Measurements from ENCODE around the gene FOXF1. TPM values are rescaled to one million over a fixed set of nuclear protein-coding genes. Genes with fewer than 3 reads are reported as not detected.

The FOXF1 gene
- total and polyA plus RNA-seq, 2 donors (not counting 1 experiment from before 2014, with no cell fraction given) = 14.0 to 31.5 TPM

DNA sequence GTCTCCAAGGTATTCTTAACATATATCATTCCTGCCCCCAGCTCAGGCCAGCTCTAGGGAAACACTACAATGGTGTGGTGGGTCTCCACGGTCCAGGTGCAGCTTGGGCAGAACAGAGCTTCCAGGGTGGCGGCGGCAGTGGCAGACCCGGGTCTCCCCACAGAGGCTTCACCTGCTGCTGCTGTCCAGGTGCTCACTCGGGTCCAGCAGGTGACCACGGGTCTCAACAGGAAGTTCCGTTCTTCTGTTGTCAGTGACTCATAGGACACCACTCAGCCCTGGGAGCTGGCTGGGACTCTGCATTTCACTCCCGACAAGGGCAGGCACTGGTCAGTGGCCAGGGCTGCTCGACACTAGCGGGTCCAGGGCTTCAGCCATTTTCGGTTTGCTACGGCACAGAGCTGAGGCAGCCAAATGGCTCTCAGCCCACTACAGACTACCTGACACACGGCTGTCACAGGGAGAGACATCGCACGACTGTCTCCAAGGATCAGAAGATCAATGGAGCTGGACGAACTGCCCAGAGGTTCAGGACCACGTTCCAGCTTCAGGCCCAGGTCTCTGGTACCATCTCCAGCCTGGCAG is 28.0 kb downstream of the FOXF1 start:
- Histone ChIP-seq H3K79me2 (ENCODE audit: control insufficient read depth, insufficient read depth, low read length) (no peaks in the 10 kb centered on the region), H3K9me3 (ENCODE audit: control insufficient read depth, insufficient read depth, low read depth, low read length) (no peaks in the 10 kb centered on the region), H2AFZ (ENCODE audit: low read length) (no peak overlapping the region), H3K4me3 (replicated peaks in 1 of 4; ENCODE audit: control extremely low read depth in 1 of 4, insufficient read depth in 1 of 4, low read depth in 3 of 4, low read length in 4 of 4) (no peak overlapping the region), H3K9ac (ENCODE audit: insufficient read depth, low read length) (no peak overlapping the region), H3K27me3 (ENCODE audit: control insufficient read depth, insufficient read depth, low read length) (no peaks in the 10 kb centered on the region), H3K27ac (ENCODE audit: insufficient read depth, low read length) (no peak overlapping the region), H4K20me1 (ENCODE audit: control insufficient read depth, extremely low read depth, insufficient read depth, low read length) (no peaks in the 10 kb centered on the region), H3K36me3 (ENCODE audit: control insufficient read depth, insufficient read depth, low read length) (peaks cover 24% of the 10 kb centered on the region), H3K4me1 (ENCODE audit: control insufficient read depth, extremely low read depth, insufficient read depth, low read length) (no peaks in the 10 kb centered on the region), H3K4me2 (ENCODE audit: extremely low read depth, insufficient read depth, low read length) (no peak overlapping the region)
- DNase-seq (ENCODE audit: low read depth in 2 of 2) = no peak
- TF ChIP-seq, protein P1, sequence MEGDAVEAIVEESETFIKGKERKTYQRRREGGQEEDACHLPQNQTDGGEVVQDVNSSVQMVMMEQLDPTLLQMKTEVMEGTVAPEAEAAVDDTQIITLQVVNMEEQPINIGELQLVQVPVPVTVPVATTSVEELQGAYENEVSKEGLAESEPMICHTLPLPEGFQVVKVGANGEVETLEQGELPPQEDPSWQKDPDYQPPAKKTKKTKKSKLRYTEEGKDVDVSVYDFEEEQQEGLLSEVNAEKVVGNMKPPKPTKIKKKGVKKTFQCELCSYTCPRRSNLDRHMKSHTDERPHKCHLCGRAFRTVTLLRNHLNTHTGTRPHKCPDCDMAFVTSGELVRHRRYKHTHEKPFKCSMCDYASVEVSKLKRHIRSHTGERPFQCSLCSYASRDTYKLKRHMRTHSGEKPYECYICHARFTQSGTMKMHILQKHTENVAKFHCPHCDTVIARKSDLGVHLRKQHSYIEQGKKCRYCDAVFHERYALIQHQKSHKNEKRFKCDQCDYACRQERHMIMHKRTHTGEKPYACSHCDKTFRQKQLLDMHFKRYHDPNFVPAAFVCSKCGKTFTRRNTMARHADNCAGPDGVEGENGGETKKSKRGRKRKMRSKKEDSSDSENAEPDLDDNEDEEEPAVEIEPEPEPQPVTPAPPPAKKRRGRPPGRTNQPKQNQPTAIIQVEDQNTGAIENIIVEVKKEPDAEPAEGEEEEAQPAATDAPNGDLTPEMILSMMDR (conservative IDR thresholded peaks at IDR 0.05 in 1 of 2, IDR thresholded peaks at IDR 0.05 in 1 of 2; ENCODE audit: low read depth in 1 of 2, low read length in 2 of 2) = no peak
- TF ChIP-seq EZH2 (IDR thresholded peaks at IDR 0.05; ENCODE audit: low read length, missing control alignments) = no peak

DNA sequence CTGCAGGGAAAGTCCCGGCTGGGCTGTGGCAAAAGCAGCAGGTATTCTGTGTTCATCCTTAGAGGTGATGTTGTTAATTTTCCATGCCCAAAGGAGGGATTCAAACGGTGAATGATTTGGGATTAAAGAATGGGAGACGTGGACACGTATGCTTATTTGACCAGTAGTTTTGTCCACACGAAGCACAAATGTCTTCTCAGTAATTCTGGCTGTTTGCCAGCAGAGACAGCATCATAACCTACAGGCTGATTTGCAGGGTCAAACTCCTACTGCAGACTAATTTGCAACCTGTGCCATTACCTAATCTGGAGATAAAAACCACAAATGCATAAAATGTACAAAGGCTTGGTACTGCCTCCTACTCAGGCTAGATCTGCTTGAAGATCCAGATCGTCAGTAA is 30.6 kb downstream of the FOXF1 start:
- Histone ChIP-seq H3K9ac (ENCODE audit: insufficient read depth, low read length) (no peak overlapping the region), H2AFZ (ENCODE audit: low read length) (no peak overlapping the region), H3K4me3 (replicated peaks in 1 of 4; ENCODE audit: control extremely low read depth in 1 of 4, insufficient read depth in 1 of 4, low read depth in 3 of 4, low read length in 4 of 4) (no peak overlapping the region), H3K79me2 (ENCODE audit: control insufficient read depth, insufficient read depth, low read length) (no peaks in the 10 kb centered on the region), H3K36me3 (ENCODE audit: control insufficient read depth, insufficient read depth, low read length) (peaks cover 24% of the 10 kb centered on the region), H3K4me2 (ENCODE audit: extremely low read depth, insufficient read depth, low read length) (no peak overlapping the region), H3K27ac (ENCODE audit: insufficient read depth, low read length) (no peak overlapping the region), H3K9me3 (ENCODE audit: control insufficient read depth, insufficient read depth, low read depth, low read length) (no peaks in the 10 kb centered on the region), H3K27me3 (ENCODE audit: control insufficient read depth, insufficient read depth, low read length) (no peaks in the 10 kb centered on the region), H4K20me1 (ENCODE audit: control insufficient read depth, extremely low read depth, insufficient read depth, low read length) (no peaks in the 10 kb centered on the region), H3K4me1 (ENCODE audit: control insufficient read depth, extremely low read depth, insufficient read depth, low read length) (no peaks in the 10 kb centered on the region)
- no peak for TF ChIP-seq EZH2 (IDR thresholded peaks at IDR 0.05; ENCODE audit: low read length, missing control alignments)
- TF ChIP-seq, protein P1 (conservative IDR thresholded peaks at IDR 0.05 in 1 of 2, IDR thresholded peaks at IDR 0.05 in 1 of 2; ENCODE audit: low read depth in 1 of 2, low read length in 2 of 2) = no peak
- DNase-seq (ENCODE audit: low read depth in 2 of 2) = no peak

DNA sequence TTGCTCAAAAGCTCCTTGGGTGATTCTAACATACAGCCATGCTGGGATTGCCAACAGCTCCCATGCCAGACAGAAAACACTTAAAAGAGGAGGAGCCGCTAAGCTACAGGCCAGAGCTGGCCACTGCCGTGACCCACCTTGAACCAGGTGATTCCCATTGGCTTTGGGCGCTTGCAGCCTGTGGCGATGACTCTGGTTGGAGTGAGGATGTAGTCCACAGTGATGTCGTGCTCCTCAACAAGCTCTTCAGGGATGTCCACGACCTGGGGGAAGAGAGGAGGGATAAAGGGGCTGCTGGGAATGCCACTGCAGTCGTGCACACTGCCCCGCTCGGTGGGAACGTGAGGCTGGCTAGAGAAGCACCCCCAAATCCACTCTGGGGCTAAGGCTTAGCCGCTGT is 31.2 kb downstream of the FOXF1 start:
- H2AFZ ChIP-seq (ENCODE audit: low read length) = no peak overlapping the region
- TF ChIP-seq EZH2 (IDR thresholded peaks at IDR 0.05; ENCODE audit: low read length, missing control alignments) = no peak
- TF ChIP-seq, protein P1 (conservative IDR thresholded peaks at IDR 0.05 in 1 of 2, IDR thresholded peaks at IDR 0.05 in 1 of 2; ENCODE audit: low read depth in 1 of 2, low read length in 2 of 2) = no peak
- H3K79me2 ChIP-seq (ENCODE audit: control insufficient read depth, insufficient read depth, low read length) = no peaks in the 10 kb centered on the region
- no peak for DNase-seq (ENCODE audit: low read depth in 2 of 2)
- H4K20me1 ChIP-seq (ENCODE audit: control insufficient read depth, extremely low read depth, insufficient read depth, low read length) = no peaks in the 10 kb centered on the region
- H3K27ac ChIP-seq (ENCODE audit: insufficient read depth, low read length) = no peak overlapping the region
- H3K27me3 ChIP-seq (ENCODE audit: control insufficient read depth, insufficient read depth, low read length) = no peaks in the 10 kb centered on the region
- H3K4me2 ChIP-seq (ENCODE audit: extremely low read depth, insufficient read depth, low read length) = no peak overlapping the region
- no peaks in the 10 kb centered on the region for H3K9me3 ChIP-seq (ENCODE audit: control insufficient read depth, insufficient read depth, low read depth, low read length)
- no peak overlapping the region for H3K4me3 ChIP-seq (replicated peaks in 1 of 4; ENCODE audit: control extremely low read depth in 1 of 4, insufficient read depth in 1 of 4, low read depth in 3 of 4, low read length in 4 of 4)
- no peak overlapping the region for H3K9ac ChIP-seq (ENCODE audit: insufficient read depth, low read length)
- no peaks in the 10 kb centered on the region for H3K4me1 ChIP-seq (ENCODE audit: control insufficient read depth, extremely low read depth, insufficient read depth, low read length)
- H3K36me3 ChIP-seq (ENCODE audit: control insufficient read depth, insufficient read depth, low read length) = peaks cover 23% of the 10 kb centered on the region
